ENCODE data around the gene KCTD8. TPM values are rescaled to one million over a fixed set of nuclear protein-coding genes. Genes with fewer than 3 reads are reported as not detected.

KCTD8 gene
- polyA plus RNA-seq, 3 donors: not detected

GRCh38 chr4:44237643-44238042, 211.0 kb downstream of the KCTD8 start:
- Histone ChIP-seq H3K4me2 (replicated peaks; ENCODE audit: extremely low read depth, low read length, poor library complexity, severe bottlenecking) (no peak overlapping the region), H4K20me1 (ENCODE audit: insufficient read depth, low read length) (no peaks in the 10 kb centered on the region), H3K9ac (ENCODE audit: insufficient read depth, low read length, poor library complexity, severe bottlenecking) (no peak overlapping the region), H3K27ac (ENCODE audit: low read depth in 1 of 2, low read length in 2 of 2) (no peak overlapping the region), H3K79me2 (ENCODE audit: insufficient read depth, low read length) (no peaks in the 10 kb centered on the region), H3K27me3 (ENCODE audit: control insufficient read depth in 2 of 2, insufficient read depth in 2 of 2, low read length in 2 of 2) (no peaks in the 10 kb centered on the region), H3K36me3 (replicated peaks in 1 of 2; ENCODE audit: control insufficient read depth in 1 of 2, insufficient read depth in 2 of 2, low read length in 2 of 2) (no peaks in the 10 kb centered on the region), H2AFZ (ENCODE audit: insufficient read depth, low read depth, low read length, poor library complexity, severe bottlenecking) (no peak overlapping the region), H3K9me3 (replicated peaks in 1 of 2; ENCODE audit: control insufficient read depth in 1 of 2, insufficient read depth in 1 of 2, low read length in 2 of 2) (no peaks in the 10 kb centered on the region), H3K4me1 (ENCODE audit: control insufficient read depth in 1 of 2, insufficient read depth in 2 of 2, low read length in 2 of 2) (no peaks in the 10 kb centered on the region), H3K4me3 (replicated peaks in 1 of 3; ENCODE audit: low read depth in 2 of 3, low read length in 3 of 3) (no peak overlapping the region)
- no peak for DNase-seq
- no peak overlapping the region for H3K27ac Mint-ChIP-seq
- no peak for TF ChIP-seq CTCF (IDR thresholded peaks at IDR 0.05)
- no peaks in the 10 kb centered on the region for H3K27me3 Mint-ChIP-seq (ENCODE audit: low read depth in 3 of 3)
- peaks cover 0 to 8% (median 0%) of the 10 kb centered on the region in 7 donors for H3K9me3 Mint-ChIP-seq
- intact Hi-C loops (cut with micrococcal nuclease): no loop called here
- no peaks in the 10 kb centered on the region for H3K4me1 Mint-ChIP-seq
- no peaks in the 10 kb centered on the region for H3K36me3 Mint-ChIP-seq
- no peak overlapping the region for H3K4me3 Mint-ChIP-seq

- Histone ChIP-seq H3K4me2 (replicated peaks; ENCODE audit: extremely low read depth, low read length, poor library complexity, severe bottlenecking) (no peak overlapping the region), H2AFZ (ENCODE audit: insufficient read depth, low read depth, low read length, poor library complexity, severe bottlenecking) (no peak overlapping the region), H3K36me3 (replicated peaks in 1 of 2; ENCODE audit: control insufficient read depth in 1 of 2, insufficient read depth in 2 of 2, low read length in 2 of 2) (no peaks in the 10 kb centered on the region), H3K27me3 (ENCODE audit: control insufficient read depth in 2 of 2, insufficient read depth in 2 of 2, low read length in 2 of 2) (no peaks in the 10 kb centered on the region), H3K79me2 (ENCODE audit: insufficient read depth, low read length) (no peaks in the 10 kb centered on the region), H3K4me3 (replicated peaks in 1 of 3; ENCODE audit: low read depth in 2 of 3, low read length in 3 of 3) (no peak overlapping the region), H3K27ac (ENCODE audit: low read depth in 1 of 2, low read length in 2 of 2) (no peak overlapping the region), H4K20me1 (ENCODE audit: insufficient read depth, low read length) (no peaks in the 10 kb centered on the region), H3K4me1 (ENCODE audit: control insufficient read depth in 1 of 2, insufficient read depth in 2 of 2, low read length in 2 of 2) (no peaks in the 10 kb centered on the region), H3K9me3 (replicated peaks in 1 of 2; ENCODE audit: control insufficient read depth in 1 of 2, insufficient read depth in 1 of 2, low read length in 2 of 2) (no peaks in the 10 kb centered on the region), H3K9ac (ENCODE audit: insufficient read depth, low read length, poor library complexity, severe bottlenecking) (no peak overlapping the region)
- no peak for TF ChIP-seq CTCF (IDR thresholded peaks at IDR 0.05)
- Mint-ChIP-seq H3K4me1 (no peaks in the 10 kb centered on the region), H3K4me3 (no peak overlapping the region), H3K27ac (no peak overlapping the region), H3K27me3 (ENCODE audit: low read depth in 3 of 3) (no peaks in the 10 kb centered on the region), H3K9me3 (peaks cover 0 to 5% (median 0%) of the 10 kb centered on the region in 7 donors), H3K36me3 (no peaks in the 10 kb centered on the region)
- WGBS (ENCODE audit: insufficient coverage): no CpG with 5 or more reads among the region's 3 CpGs
- intact Hi-C loops (cut with micrococcal nuclease): no loop called here
- DNase-seq: no peak
These were observed 212.7 kb downstream of the KCTD8 start for GRCh38 chr4:44235897-44236296.

Data from CD14-positive monocyte (primary cell).